WERI-Rb-1 (cell line): ENCODE measurements around the gene FGD5.

ENCODE experiments used
- DNase-seq: peaks from one replicate; pipeline ENCODE4 v3.0.0-alpha.2; 2020
- H3K27ac ChIP-seq: fragments of 250-450 bp; sonication (Bioruptor Pico); 2 replicates; pipeline ENCODE4 v1.5.1; 2020; ENCODE audit warnings: mild to moderate bottlenecking, moderate library complexity
- H3K27me3 ChIP-seq: fragments of 250-450 bp; sonication (Bioruptor Pico); 2 replicates; pipeline ENCODE4 v1.5.1; 2021; ENCODE audit warnings: mild to moderate bottlenecking, low read depth, moderate library complexity; ENCODE audit not compliant: insufficient read depth, severe bottlenecking
- H3K36me3 ChIP-seq: fragments of 250-450 bp; sonication (Bioruptor Pico); 2 replicates; pipeline ENCODE4 v1.5.1; 2020; ENCODE audit warnings: mild to moderate bottlenecking, moderate library complexity
- H3K4me3 ChIP-seq: 2 replicates; pipeline ENCODE4 v1.5.1; 2011; ENCODE audit warnings: low read depth, mild to moderate bottlenecking, control low read depth, low read length
- H3K9me3 ChIP-seq: fragments of 250-450 bp; sonication (Bioruptor Pico); 2 replicates; pipeline ENCODE4 v1.5.1; 2021; ENCODE audit warnings: mild to moderate bottlenecking, moderate library complexity; ENCODE audit not compliant: severe bottlenecking
- TF ChIP-seq, protein P1 (sequence below): IDR thresholded peaks from 2 replicates; pipeline ENCODE4 v1.5.1; 2011; ENCODE audit warnings: low read depth, mild to moderate bottlenecking, control low read depth, inconsistent platforms, low read length

FGD5 gene

DNA sequence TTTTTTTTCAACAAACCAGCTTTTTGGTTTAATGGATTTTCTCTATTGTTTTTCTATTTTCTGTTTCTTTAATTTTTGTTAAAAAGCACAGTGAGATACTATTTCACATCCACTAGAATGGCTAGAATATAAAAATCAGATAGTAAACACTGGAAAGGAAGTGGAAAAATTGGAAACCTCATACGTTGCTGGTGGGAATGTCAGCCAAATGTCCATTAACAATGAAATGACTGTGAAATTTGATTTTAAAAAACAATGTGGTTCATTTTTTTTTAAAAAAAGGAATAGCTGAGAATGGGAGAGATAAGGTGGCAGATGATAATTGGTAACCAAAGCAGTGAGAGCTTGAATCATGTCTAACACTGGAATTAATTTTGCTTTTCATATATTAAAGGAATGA is 148.5 kb downstream of the FGD5 start:
- TF ChIP-seq, protein P1, sequence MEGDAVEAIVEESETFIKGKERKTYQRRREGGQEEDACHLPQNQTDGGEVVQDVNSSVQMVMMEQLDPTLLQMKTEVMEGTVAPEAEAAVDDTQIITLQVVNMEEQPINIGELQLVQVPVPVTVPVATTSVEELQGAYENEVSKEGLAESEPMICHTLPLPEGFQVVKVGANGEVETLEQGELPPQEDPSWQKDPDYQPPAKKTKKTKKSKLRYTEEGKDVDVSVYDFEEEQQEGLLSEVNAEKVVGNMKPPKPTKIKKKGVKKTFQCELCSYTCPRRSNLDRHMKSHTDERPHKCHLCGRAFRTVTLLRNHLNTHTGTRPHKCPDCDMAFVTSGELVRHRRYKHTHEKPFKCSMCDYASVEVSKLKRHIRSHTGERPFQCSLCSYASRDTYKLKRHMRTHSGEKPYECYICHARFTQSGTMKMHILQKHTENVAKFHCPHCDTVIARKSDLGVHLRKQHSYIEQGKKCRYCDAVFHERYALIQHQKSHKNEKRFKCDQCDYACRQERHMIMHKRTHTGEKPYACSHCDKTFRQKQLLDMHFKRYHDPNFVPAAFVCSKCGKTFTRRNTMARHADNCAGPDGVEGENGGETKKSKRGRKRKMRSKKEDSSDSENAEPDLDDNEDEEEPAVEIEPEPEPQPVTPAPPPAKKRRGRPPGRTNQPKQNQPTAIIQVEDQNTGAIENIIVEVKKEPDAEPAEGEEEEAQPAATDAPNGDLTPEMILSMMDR: no peak
- Histone ChIP-seq H3K36me3 (peaks cover 33% of the 10 kb centered on the region), H3K27ac (no peak overlapping the region), H3K4me3 (no peak overlapping the region), H3K9me3 (no peaks in the 10 kb centered on the region), H3K27me3 (no peaks in the 10 kb centered on the region)
- DNase-seq: no peak

DNA sequence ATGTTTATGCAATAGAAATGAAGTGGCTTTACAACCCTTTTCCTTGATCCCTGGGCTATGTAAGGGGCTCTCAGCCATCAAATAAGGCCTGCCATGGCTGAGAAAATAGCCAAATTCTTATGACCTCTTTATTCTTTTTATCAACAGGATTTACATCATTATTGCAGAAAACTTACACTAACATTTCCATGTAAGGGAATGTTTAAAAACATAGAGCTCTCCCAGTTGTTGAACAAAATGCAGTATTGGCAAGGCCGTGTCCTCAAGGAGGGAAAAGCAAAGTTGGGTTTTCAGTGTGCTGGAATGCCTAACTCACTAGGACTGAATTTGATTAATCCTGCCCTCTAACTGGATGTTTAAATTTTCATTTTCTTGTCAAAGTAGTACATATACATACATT is 150.9 kb downstream of the FGD5 start:
- no peak overlapping the region for H3K4me3 ChIP-seq
- H3K27ac ChIP-seq: no peak overlapping the region
- no peak for DNase-seq
- H3K36me3 ChIP-seq: peaks cover 46% of the 10 kb centered on the region
- H3K9me3 ChIP-seq: no peaks in the 10 kb centered on the region
- no peaks in the 10 kb centered on the region for H3K27me3 ChIP-seq
- TF ChIP-seq, protein P1: no peak

DNA sequence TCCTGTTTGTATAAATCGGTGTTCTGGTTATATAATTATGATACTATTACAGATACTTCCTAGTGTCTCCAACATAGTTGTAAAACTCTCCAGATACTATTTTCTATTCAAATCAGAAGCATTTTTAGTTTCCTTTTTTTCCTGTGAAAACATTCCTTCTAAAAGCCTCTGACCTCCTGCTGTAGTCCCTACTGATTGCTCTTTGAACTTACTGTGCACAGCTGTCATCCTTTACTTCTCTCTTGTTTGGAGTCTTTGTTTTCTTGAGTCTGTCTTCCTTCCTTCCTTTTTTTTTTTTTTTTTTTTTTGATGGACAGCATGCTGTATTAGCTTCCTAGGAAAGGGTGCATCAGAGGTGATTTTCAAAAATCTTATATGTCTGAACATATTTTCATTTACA is 157.6 kb downstream of the FGD5 start:
- H3K4me3 ChIP-seq: no peak overlapping the region
- TF ChIP-seq, protein P1: no peak
- H3K36me3 ChIP-seq: peaks cover 19% of the 10 kb centered on the region
- no peaks in the 10 kb centered on the region for H3K9me3 ChIP-seq
- no peaks in the 10 kb centered on the region for H3K27me3 ChIP-seq
- no peak overlapping the region for H3K27ac ChIP-seq
- DNase-seq: no peak

DNA sequence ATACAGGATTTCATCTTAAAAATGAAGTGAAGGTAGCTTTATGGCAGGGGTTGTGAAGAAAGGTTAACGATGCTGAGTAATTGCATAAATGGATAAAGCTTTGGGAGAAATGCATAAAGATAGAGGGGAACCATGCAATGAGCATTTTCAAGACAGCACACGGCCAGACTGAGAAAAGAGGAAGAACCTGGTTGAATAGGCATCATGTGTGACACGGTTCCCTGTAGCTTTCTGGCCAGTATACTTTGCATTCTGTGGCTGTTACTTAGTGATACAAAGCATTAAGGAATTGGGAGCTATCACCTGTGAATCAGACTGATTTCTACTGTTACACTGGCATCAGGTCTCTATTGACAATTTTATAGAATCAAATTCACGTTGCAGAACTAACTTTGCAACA is 161.9 kb downstream of the FGD5 start:
- DNase-seq: no peak
- H3K27ac ChIP-seq: no peak overlapping the region
- H3K27me3 ChIP-seq: no peaks in the 10 kb centered on the region
- TF ChIP-seq, protein P1: no peak
- H3K9me3 ChIP-seq: no peaks in the 10 kb centered on the region
- H3K36me3 ChIP-seq: peaks cover 3% of the 10 kb centered on the region; the same call in 1 of the 2 replicates
- no peak overlapping the region for H3K4me3 ChIP-seq
